Measurements from ENCODE around the gene SEMA6D.
A peak's percentile ranks its signal among the peaks of the same experiment; 100 is the strongest.

SEMA6D gene

GRCh38 chr15:47721676-47722075 is 4.4 kb downstream of the SEMA6D start:
- POLR2A ChIA-PET: no interaction called here
- CTCF ChIA-PET: interaction anchor here (1.0 kb wide), 1 partner anchor 364 kb away, joined by 3 read pairs; no protein-coding TSS in a partner anchor
- no peak for TF ChIP-seq ARNT (IDR thresholded peaks at IDR 0.05)
- TF ChIP-seq ELF4 (IDR thresholded peaks at IDR 0.05): no peak
- no peak for TF ChIP-seq L3MBTL2 (conservative IDR thresholded peaks at IDR 0.05)
- TF ChIP-seq SP1 (IDR thresholded peaks at IDR 0.05): no peak
- no peak for DNase-seq (ENCODE audit: extremely low spot score)

GRCh38 chr15:47724346-47724745 is 7.0 kb downstream of the SEMA6D start:
- ChIA-PET POLR2A (no interaction called here), CTCF (no interaction called here)
- TF ChIP-seq CTBP1 (IDR thresholded peaks at IDR 0.05; ENCODE audit: borderline replicate concordance): no peak
- TF ChIP-seq L3MBTL2 (conservative IDR thresholded peaks at IDR 0.05): no peak
- TF ChIP-seq ARNT (IDR thresholded peaks at IDR 0.05): no peak
- no peak for TF ChIP-seq ELF4 (IDR thresholded peaks at IDR 0.05)
- TF ChIP-seq SP1 (IDR thresholded peaks at IDR 0.05): no peak
- TF ChIP-seq ZNF384 (IDR thresholded peaks at IDR 0.05): no peak
- TF ChIP-seq SUZ12 (IDR thresholded peaks at IDR 0.05): no peak
- TF ChIP-seq HDGF (IDR thresholded peaks at IDR 0.05; ENCODE audit: borderline replicate concordance): no peak
- TF ChIP-seq BHLHE40 (IDR thresholded peaks at IDR 0.05; ENCODE audit: borderline replicate concordance): no peak
- no peak for TF ChIP-seq FOXM1 (IDR thresholded peaks at IDR 0.05; ENCODE audit: borderline replicate concordance)
- no peak for TF ChIP-seq PKNOX1 (IDR thresholded peaks at IDR 0.05)
- TF ChIP-seq FOXK2 (IDR thresholded peaks at IDR 0.05): no peak
- no peak for TF ChIP-seq TARDBP (IDR thresholded peaks at IDR 0.05)
- TF ChIP-seq FOXA1 (IDR thresholded peaks at IDR 0.05): no peak
- no peak for TF ChIP-seq NFRKB (IDR thresholded peaks at IDR 0.05)
- TF ChIP-seq LEF1 (IDR thresholded peaks at IDR 0.05; ENCODE audit: borderline replicate concordance): no peak
- no peak for DNase-seq (ENCODE audit: extremely low spot score)

- ChIA-PET CTCF (no interaction called here), POLR2A (no interaction called here)
- no peak for DNase-seq (ENCODE audit: extremely low spot score)
- TF ChIP-seq ZNF384 (IDR thresholded peaks at IDR 0.05): no peak
- no peak for TF ChIP-seq ELF4 (IDR thresholded peaks at IDR 0.05)
These were observed 7.7 kb downstream of the SEMA6D start for GRCh38 chr15:47725051-47725450.

- TF ChIP-seq ELF4 (IDR thresholded peaks at IDR 0.05) (no peak), FOXK2 (IDR thresholded peaks at IDR 0.05) (no peak), BHLHE40 (IDR thresholded peaks at IDR 0.05; ENCODE audit: borderline replicate concordance) (no peak), CTBP1 (IDR thresholded peaks at IDR 0.05; ENCODE audit: borderline replicate concordance) (no peak)
- CTCF ChIA-PET: interaction anchor here (1.3 to 2.5 kb wide), 2 partner anchors 8 to 14 kb away, joined by 4 to 10 read pairs; partner anchors contain the start of gene SEMA6D
- POLR2A ChIA-PET: no interaction called here
- no peak for DNase-seq (ENCODE audit: extremely low spot score)
These were observed 8.6 kb downstream of the SEMA6D start for GRCh38 chr15:47725906-47726305.

- TF ChIP-seq LEF1 (IDR thresholded peaks at IDR 0.05; ENCODE audit: borderline replicate concordance): no peak
- no peak for TF ChIP-seq SP1 (IDR thresholded peaks at IDR 0.05)
- no peak for TF ChIP-seq FOXM1 (IDR thresholded peaks at IDR 0.05; ENCODE audit: borderline replicate concordance)
- TF ChIP-seq CTBP1 (IDR thresholded peaks at IDR 0.05; ENCODE audit: borderline replicate concordance): no peak
- no peak for TF ChIP-seq BHLHE40 (IDR thresholded peaks at IDR 0.05; ENCODE audit: borderline replicate concordance)
- no peak for TF ChIP-seq ZNF384 (IDR thresholded peaks at IDR 0.05)
- TF ChIP-seq HDGF (IDR thresholded peaks at IDR 0.05; ENCODE audit: borderline replicate concordance): no peak
- no peak for TF ChIP-seq L3MBTL2 (conservative IDR thresholded peaks at IDR 0.05)
- TF ChIP-seq FOXA1 (IDR thresholded peaks at IDR 0.05): no peak
- no peak for TF ChIP-seq NFRKB (IDR thresholded peaks at IDR 0.05)
- ChIA-PET POLR2A (no interaction called here), CTCF (interaction anchor here (1.3 to 2.5 kb wide), 2 partner anchors 9 to 15 kb away, joined by 4 to 10 read pairs; partner anchors contain the start of gene SEMA6D)
- DNase-seq (ENCODE audit: extremely low spot score): no peak
These were observed 9.1 kb downstream of the SEMA6D start for GRCh38 chr15:47726399-47726823.

- no peak for DNase-seq (ENCODE audit: extremely low spot score)
- POLR2A ChIA-PET: interaction anchor here (1.3 kb wide), 1 partner anchor 9 kb away, joined by 3 read pairs; the partner anchor contains the start of gene SEMA6D
- TF ChIP-seq FOXA1 (IDR thresholded peaks at IDR 0.05) (no peak), HDGF (IDR thresholded peaks at IDR 0.05; ENCODE audit: borderline replicate concordance) (no peak), ARNT (IDR thresholded peaks at IDR 0.05) (no peak), FOXM1 (IDR thresholded peaks at IDR 0.05; ENCODE audit: borderline replicate concordance) (no peak), ZNF384 (IDR thresholded peaks at IDR 0.05) (no peak), NFRKB (IDR thresholded peaks at IDR 0.05) (no peak), LEF1 (IDR thresholded peaks at IDR 0.05; ENCODE audit: borderline replicate concordance) (no peak), SP1 (IDR thresholded peaks at IDR 0.05) (no peak), SUZ12 (IDR thresholded peaks at IDR 0.05) (no peak), TARDBP (IDR thresholded peaks at IDR 0.05) (no peak), FOXK2 (IDR thresholded peaks at IDR 0.05) (no peak), CTBP1 (IDR thresholded peaks at IDR 0.05; ENCODE audit: borderline replicate concordance) (no peak), BHLHE40 (IDR thresholded peaks at IDR 0.05; ENCODE audit: borderline replicate concordance) (no peak)
- CTCF ChIA-PET: interaction anchor here (1.3 to 2.5 kb wide), 2 partner anchors 10 to 15 kb away, joined by 4 to 10 read pairs; partner anchors contain the start of gene SEMA6D
These were observed 9.8 kb downstream of the SEMA6D start for GRCh38 chr15:47727137-47727536.

GRCh38 chr15:47727676-47728075 is 10.4 kb downstream of the SEMA6D start:
- POLR2A ChIA-PET: interaction anchor here (1.3 kb wide), 1 partner anchor 10 kb away, joined by 3 read pairs; the partner anchor contains the start of gene SEMA6D
- no peak for TF ChIP-seq CTBP1 (IDR thresholded peaks at IDR 0.05; ENCODE audit: borderline replicate concordance)
- no peak for TF ChIP-seq NFRKB (IDR thresholded peaks at IDR 0.05)
- no peak for TF ChIP-seq FOXA1 (IDR thresholded peaks at IDR 0.05)
- no peak for TF ChIP-seq TARDBP (IDR thresholded peaks at IDR 0.05)
- no peak for TF ChIP-seq LEF1 (IDR thresholded peaks at IDR 0.05; ENCODE audit: borderline replicate concordance)
- TF ChIP-seq FOXK2 (IDR thresholded peaks at IDR 0.05): no peak
- TF ChIP-seq SUZ12 (IDR thresholded peaks at IDR 0.05): no peak
- TF ChIP-seq HDGF (IDR thresholded peaks at IDR 0.05; ENCODE audit: borderline replicate concordance): no peak
- TF ChIP-seq BHLHE40 (IDR thresholded peaks at IDR 0.05; ENCODE audit: borderline replicate concordance): no peak
- no peak for TF ChIP-seq ELF4 (IDR thresholded peaks at IDR 0.05)
- TF ChIP-seq L3MBTL2 (conservative IDR thresholded peaks at IDR 0.05): no peak
- no peak for TF ChIP-seq ZNF384 (IDR thresholded peaks at IDR 0.05)
- TF ChIP-seq PKNOX1 (IDR thresholded peaks at IDR 0.05): no peak
- TF ChIP-seq ARNT (IDR thresholded peaks at IDR 0.05): no peak
- CTCF ChIA-PET: interaction anchor here (2.5 kb wide), 1 partner anchor 10 kb away, joined by 10 read pairs; the partner anchor contains the start of gene SEMA6D
- peak; percentile 18 for DNase-seq (ENCODE audit: extremely low spot score)

Measured in HEK293T (cell line).